Loucy (cell line): ENCODE results near the gene WDR12.

Experiments
- H2AFZ ChIP-seq: fragments of 200-600 bp; sonication (generic); 2 replicates; pipeline ENCODE4 v1.6.0; 2016; ENCODE audit warnings: antibody characterized with exemption, mild to moderate bottlenecking, low read length, moderate library complexity
- H3F3A ChIP-seq: fragments of 200-600 bp; 2 replicates; pipeline ENCODE4 v1.6.0; 2016; ENCODE audit warnings: antibody characterized with exemption, low read depth, mild to moderate bottlenecking
- H3K27me3 ChIP-seq: fragments of 200-600 bp; sonication (generic); 2 replicates; pipeline ENCODE4 v1.6.1; 2014; ENCODE audit warnings: low read length, mild to moderate bottlenecking; ENCODE audit not compliant: insufficient read depth, poor library complexity, severe bottlenecking
- H3K36me3 ChIP-seq: fragments of 200-600 bp; sonication (generic); 2 replicates; pipeline ENCODE4 v1.6.1; 2016; ENCODE audit warnings: low read length; ENCODE audit not compliant: insufficient read depth
- H3K4me1 ChIP-seq: fragments of 200-600 bp; sonication (generic); 2 replicates; pipeline ENCODE4 v1.5.1; 2014; ENCODE audit warnings: low read length, mild to moderate bottlenecking; ENCODE audit not compliant: insufficient read depth, poor library complexity, severe bottlenecking
- H3K4me2 ChIP-seq: fragments of 200-600 bp; sonication (generic); 2 replicates; pipeline ENCODE4 v1.6.0; 2014; ENCODE audit warnings: antibody characterized with exemption, low read length, low read depth, mild to moderate bottlenecking; ENCODE audit not compliant: poor library complexity, severe bottlenecking
- H3K4me3 ChIP-seq: fragments of 200-600 bp; sonication (generic); 2 replicates; pipeline ENCODE4 v1.5.1; 2014; ENCODE audit warnings: low read length, mild to moderate bottlenecking, mixed read lengths; ENCODE audit not compliant: poor library complexity, severe bottlenecking
- H3K79me2 ChIP-seq: fragments of 200-600 bp; sonication (generic); 2 replicates; pipeline ENCODE4 v1.6.1; 2014; ENCODE audit warnings: low read length; ENCODE audit not compliant: insufficient read depth
- H3K9ac ChIP-seq: fragments of 200-600 bp; sonication (generic); 2 replicates; pipeline ENCODE4 v1.6.0; 2014; ENCODE audit warnings: mild to moderate bottlenecking, low read depth, low read length, moderate library complexity; ENCODE audit not compliant: poor library complexity, severe bottlenecking
- H3K9me2 ChIP-seq: fragments of 200-600 bp; sonication (generic); replicated peaks from 2 replicates; pipeline ENCODE4 v1.6.1; 2016; ENCODE audit warnings: low read depth, low read length, mixed read lengths
- H3K9me3 ChIP-seq: fragments of 200-600 bp; sonication (generic); 2 replicates; pipeline ENCODE4 v1.6.1; 2014; ENCODE audit warnings: mild to moderate bottlenecking, antibody characterized with exemption, low read length, low read depth; ENCODE audit not compliant: insufficient read depth
- H4K20me1 ChIP-seq: fragments of 200-600 bp; sonication (generic); 2 replicates; pipeline ENCODE4 v1.6.0; 2014; ENCODE audit warnings: antibody characterized with exemption, low read length, mild to moderate bottlenecking; ENCODE audit not compliant: insufficient read depth, poor library complexity, severe bottlenecking
- EZH2phosphoT487 ChIP-seq: fragments of 200-600 bp; IDR thresholded peaks from 2 replicates; pipeline ENCODE4 v1.6.1; 2018; ENCODE audit warnings: antibody characterized with exemption, mild to moderate bottlenecking, moderate library complexity, borderline replicate concordance
- TF ChIP-seq, protein P1 (sequence below): fragments of 200-600 bp; sonication (generic); conservative IDR thresholded peaks from 2 replicates; pipeline ENCODE4 v1.5.1; 2014; ENCODE audit warnings: mild to moderate bottlenecking, antibody characterized with exemption, low read length

Gene WDR12

GRCh38 chr2:202847693-202848524, 63.6 kb downstream of the WDR12 start:
- no peaks in the 10 kb centered on the region for H3F3A ChIP-seq
- no peak overlapping the region for H3K9ac ChIP-seq
- no peak for TF ChIP-seq EZH2phosphoT487
- TF ChIP-seq, protein P1, sequence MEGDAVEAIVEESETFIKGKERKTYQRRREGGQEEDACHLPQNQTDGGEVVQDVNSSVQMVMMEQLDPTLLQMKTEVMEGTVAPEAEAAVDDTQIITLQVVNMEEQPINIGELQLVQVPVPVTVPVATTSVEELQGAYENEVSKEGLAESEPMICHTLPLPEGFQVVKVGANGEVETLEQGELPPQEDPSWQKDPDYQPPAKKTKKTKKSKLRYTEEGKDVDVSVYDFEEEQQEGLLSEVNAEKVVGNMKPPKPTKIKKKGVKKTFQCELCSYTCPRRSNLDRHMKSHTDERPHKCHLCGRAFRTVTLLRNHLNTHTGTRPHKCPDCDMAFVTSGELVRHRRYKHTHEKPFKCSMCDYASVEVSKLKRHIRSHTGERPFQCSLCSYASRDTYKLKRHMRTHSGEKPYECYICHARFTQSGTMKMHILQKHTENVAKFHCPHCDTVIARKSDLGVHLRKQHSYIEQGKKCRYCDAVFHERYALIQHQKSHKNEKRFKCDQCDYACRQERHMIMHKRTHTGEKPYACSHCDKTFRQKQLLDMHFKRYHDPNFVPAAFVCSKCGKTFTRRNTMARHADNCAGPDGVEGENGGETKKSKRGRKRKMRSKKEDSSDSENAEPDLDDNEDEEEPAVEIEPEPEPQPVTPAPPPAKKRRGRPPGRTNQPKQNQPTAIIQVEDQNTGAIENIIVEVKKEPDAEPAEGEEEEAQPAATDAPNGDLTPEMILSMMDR, result no peak
- no peaks in the 10 kb centered on the region for H3K27me3 ChIP-seq
- no peak overlapping the region for H2AFZ ChIP-seq
- no peaks in the 10 kb centered on the region for H3K79me2 ChIP-seq
- peaks cover 8% of the 10 kb centered on the region for H3K4me1 ChIP-seq
- H3K4me2 ChIP-seq, result no peak overlapping the region
- H3K9me2 ChIP-seq, result no peaks in the 10 kb centered on the region
- H3K4me3 ChIP-seq, result no peak overlapping the region
- peaks cover 6% of the 10 kb centered on the region; the same call in 1 of the 2 replicates for H3K9me3 ChIP-seq
- no peaks in the 10 kb centered on the region for H3K36me3 ChIP-seq
- no peaks in the 10 kb centered on the region for H4K20me1 ChIP-seq

DNA sequence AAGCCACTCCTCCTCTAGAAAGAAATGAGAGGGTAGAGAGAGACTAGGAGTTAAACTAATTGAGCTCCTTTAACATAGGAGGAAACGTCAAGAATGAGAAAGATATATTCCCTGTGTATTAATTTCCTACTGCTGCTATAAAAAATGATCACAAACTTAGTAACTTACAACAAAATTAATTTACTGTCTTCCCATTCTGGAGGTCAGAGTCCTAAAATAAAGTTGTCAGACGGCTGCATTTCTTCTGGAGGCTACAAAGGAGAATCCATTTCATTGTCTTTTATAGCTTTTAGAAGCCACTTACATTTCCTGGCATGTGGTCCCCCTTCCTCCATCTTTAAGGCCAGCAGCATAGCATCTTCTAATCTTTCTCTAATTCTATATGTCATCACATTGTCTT, 66.8 kb downstream of the WDR12 start:
- peaks cover 8% of the 10 kb centered on the region for H3K4me1 ChIP-seq
- H3K9me2 ChIP-seq, result no peaks in the 10 kb centered on the region
- TF ChIP-seq, protein P1, result no peak
- no peak for TF ChIP-seq EZH2phosphoT487
- no peak overlapping the region for H3K9ac ChIP-seq
- H3K27me3 ChIP-seq, result no peaks in the 10 kb centered on the region
- no peaks in the 10 kb centered on the region for H3K79me2 ChIP-seq
- no peak overlapping the region for H3K4me2 ChIP-seq
- no peaks in the 10 kb centered on the region for H3F3A ChIP-seq
- H3K9me3 ChIP-seq, result peaks cover 10% of the 10 kb centered on the region; the same call in 1 of the 2 replicates
- no peak overlapping the region for H3K4me3 ChIP-seq
- no peaks in the 10 kb centered on the region for H3K36me3 ChIP-seq
- H2AFZ ChIP-seq, result no peak overlapping the region
- no peaks in the 10 kb centered on the region for H4K20me1 ChIP-seq

GRCh38 chr2:202842690-202843089, 68.8 kb downstream of the WDR12 start:
- no peaks in the 10 kb centered on the region for H3K4me1 ChIP-seq
- no peak overlapping the region for H3K4me3 ChIP-seq
- H4K20me1 ChIP-seq, result no peaks in the 10 kb centered on the region
- H3K9me3 ChIP-seq, result peaks cover 10% of the 10 kb centered on the region; the same call in 1 of the 2 replicates
- H3K9me2 ChIP-seq, result no peaks in the 10 kb centered on the region
- no peak overlapping the region for H3K4me2 ChIP-seq
- TF ChIP-seq, protein P1, result no peak
- TF ChIP-seq EZH2phosphoT487, result no peak
- H3K27me3 ChIP-seq, result no peaks in the 10 kb centered on the region
- no peak overlapping the region for H3K9ac ChIP-seq
- no peaks in the 10 kb centered on the region for H3K36me3 ChIP-seq
- no peaks in the 10 kb centered on the region for H3F3A ChIP-seq
- no peaks in the 10 kb centered on the region for H3K79me2 ChIP-seq
- no peak overlapping the region for H2AFZ ChIP-seq
